Liver (tissue), 9 donors: ENCODE results near the gene DISP3. TPM values are rescaled to one million over a fixed set of nuclear protein-coding genes. Genes with fewer than 3 reads are reported as not detected.

Source experiments
- DNase-seq: peaks from one replicate; pipeline ENCODE4 v3.0.0-alpha.2; 2017; ENCODE audit warnings: low spot score
- H3K27ac ChIP-seq, 2 donors: one replicate each; pipeline ENCODE4 v1.7.0; 2013; ENCODE audit warnings: inconsistent platforms in 2 of 2, low read length in 2 of 2, control low read depth in 1 of 2, low read depth in 1 of 2, mild to moderate bottlenecking in 1 of 2
- H3K27me3 ChIP-seq, 4 donors: one replicate each; pipeline versions ENCODE4 v1.6.1 to v1.7.0; 2013; ENCODE audit warnings: low read length in 3 of 4, inconsistent platforms in 1 of 4, mild to moderate bottlenecking in 1 of 4, moderate library complexity in 1 of 4; ENCODE audit not compliant: control insufficient read depth in 4 of 4, insufficient read depth in 4 of 4
- H3K36me3 ChIP-seq, 4 donors: one replicate each; pipeline versions ENCODE4 v1.6.1 to v1.7.0; 2013; ENCODE audit warnings: low read length in 3 of 4, mild to moderate bottlenecking in 3 of 4, low read depth in 1 of 4, moderate library complexity in 1 of 4; ENCODE audit not compliant: control insufficient read depth in 4 of 4, insufficient read depth in 3 of 4
- H3K4me1 ChIP-seq, 4 donors: one replicate each; pipeline versions ENCODE4 v1.6.1 to v1.7.0; 2013; ENCODE audit warnings: low read length in 3 of 4, mild to moderate bottlenecking in 3 of 4, moderate library complexity in 1 of 4; ENCODE audit not compliant: control insufficient read depth in 4 of 4, insufficient read depth in 4 of 4
- H3K4me3 ChIP-seq, 3 donors: one replicate each; pipeline versions ENCODE4 v1.6.1 to v1.7.0; 2013; ENCODE audit warnings: low read length in 3 of 3, control low read depth in 1 of 3, low read depth in 1 of 3, mild to moderate bottlenecking in 1 of 3
- H3K9ac ChIP-seq, 2 donors: one replicate each; pipeline ENCODE4 v1.7.0; 2013; ENCODE audit warnings: low read length in 2 of 2, mild to moderate bottlenecking in 2 of 2, moderate library complexity in 2 of 2, control low read depth in 1 of 2, low read depth in 1 of 2
- H3K9me3 ChIP-seq, 4 donors: one replicate each; pipeline versions ENCODE4 v1.6.1 to v1.7.0; 2013; ENCODE audit warnings: low read length in 3 of 4; ENCODE audit not compliant: control insufficient read depth in 4 of 4
- CTCF ChIP-seq: fragments of 150-350 bp; IDR thresholded peaks from 2 replicates; pipeline ENCODE4 v1.5.1; 2017; ENCODE audit warnings: improper control_type of control experiment, low read depth, low read length; ENCODE audit not compliant: missing input control
- EGR1 ChIP-seq, 2 donors: IDR thresholded peaks; 2 replicates each; pipeline ENCODE4 v1.6.1; 2016 to 2018; ENCODE audit warnings: antibody characterized with exemption in 2 of 2, low read depth in 2 of 2
- FOXA1 ChIP-seq: IDR thresholded peaks from 2 replicates; pipeline ENCODE4 v1.6.1; 2016; ENCODE audit warnings: antibody characterized with exemption
- FOXA2 ChIP-seq: IDR thresholded peaks from 2 replicates; pipeline ENCODE4 v1.6.1; 2016; ENCODE audit warnings: antibody characterized with exemption
- GABPA ChIP-seq, 2 donors: IDR thresholded peaks in 1 of 2; conservative IDR thresholded peaks in 1 of 2; 2 replicates each; pipeline ENCODE4 v1.6.1; 2016; ENCODE audit warnings: antibody characterized with exemption in 2 of 2, mild to moderate bottlenecking in 1 of 2, moderate library complexity in 1 of 2
- HNF4A ChIP-seq, 2 donors: conservative IDR thresholded peaks; 2 replicates each; pipeline ENCODE4 v1.6.1; 2016; ENCODE audit warnings: antibody characterized with exemption in 2 of 2, mild to moderate bottlenecking in 2 of 2
- HNF4G ChIP-seq: IDR thresholded peaks from 2 replicates; pipeline ENCODE4 v1.6.1; 2016; ENCODE audit warnings: antibody characterized with exemption
- JUND ChIP-seq, 2 donors: IDR thresholded peaks; 2 replicates each; pipeline ENCODE4 v1.6.1; 2016; ENCODE audit warnings: antibody characterized with exemption in 2 of 2
- NR2F2 ChIP-seq: IDR thresholded peaks from 2 replicates; pipeline ENCODE4 v1.6.1; 2016; ENCODE audit warnings: antibody characterized with exemption
- RAD21 ChIP-seq, 2 donors: IDR thresholded peaks; 2 replicates each; pipeline ENCODE4 v1.6.1; 2016; ENCODE audit warnings: antibody characterized with exemption in 2 of 2, mild to moderate bottlenecking in 2 of 2
- REST ChIP-seq: IDR thresholded peaks from 2 replicates; pipeline ENCODE4 v1.6.1; 2016; ENCODE audit warnings: antibody characterized with exemption, mild to moderate bottlenecking
- SP1 ChIP-seq: IDR thresholded peaks from 2 replicates; pipeline ENCODE4 v1.6.1; 2018; ENCODE audit warnings: antibody characterized with exemption, mild to moderate bottlenecking
- TAF1 ChIP-seq: conservative IDR thresholded peaks from 2 replicates; pipeline ENCODE4 v1.6.1; 2016; ENCODE audit warnings: antibody characterized with exemption, mild to moderate bottlenecking
- YY1 ChIP-seq: IDR thresholded peaks from 2 replicates; pipeline ENCODE4 v1.6.1; 2016; ENCODE audit warnings: antibody characterized with exemption, mild to moderate bottlenecking
- WGBS: extraction: QIAGEN DNeasy Blood & Tissue Kit; methylation state at CpG from one replicate; pipeline ENCODE4 v1.1.7; 2013; 5-methylcytosine and 5-hydroxymethylcytosine counted together
- polyA plus RNA-seq, 2 donors: library from polyadenylated mRNA; stranded (reverse) in 1 of 2; unstranded in 1 of 2; fragments of 200-250 nt in 1 of 2; fragments of >200 nt in 1 of 2; fragmentation: Nextera tagmentation in 1 of 2; extraction: Ambion mirVana in 1 of 2; gene quantifications; one replicate each; pipeline versions ENCODE4 v1.2.1 to v1.2.3, GENCODE V29; 2013 to 2015
- total RNA-seq, 2 donors: library from RNA; depleted of rRNA; stranded (reverse); fragments of >200 nt; gene quantifications; one replicate each; pipeline ENCODE4 v1.2.3, GENCODE V29; 2014
- TF ChIP-seq, protein P1 (sequence below): IDR thresholded peaks from 2 replicates; pipeline ENCODE4 v1.6.1; 2016; ENCODE audit warnings: antibody characterized with exemption
- TF ChIP-seq, protein P2 (sequence below): IDR thresholded peaks from 2 replicates; pipeline ENCODE4 v1.6.1; 2016; ENCODE audit warnings: antibody characterized with exemption
- donor health status: healthy.
- donor health status: healthy.
- donor health status: healthy.
- donor health status: healthy.
- donor health status: healthy.

The DISP3 gene
- total and polyA plus RNA-seq, 4 donors: 0.02 to 0.08 TPM; not detected in 2

DNA sequence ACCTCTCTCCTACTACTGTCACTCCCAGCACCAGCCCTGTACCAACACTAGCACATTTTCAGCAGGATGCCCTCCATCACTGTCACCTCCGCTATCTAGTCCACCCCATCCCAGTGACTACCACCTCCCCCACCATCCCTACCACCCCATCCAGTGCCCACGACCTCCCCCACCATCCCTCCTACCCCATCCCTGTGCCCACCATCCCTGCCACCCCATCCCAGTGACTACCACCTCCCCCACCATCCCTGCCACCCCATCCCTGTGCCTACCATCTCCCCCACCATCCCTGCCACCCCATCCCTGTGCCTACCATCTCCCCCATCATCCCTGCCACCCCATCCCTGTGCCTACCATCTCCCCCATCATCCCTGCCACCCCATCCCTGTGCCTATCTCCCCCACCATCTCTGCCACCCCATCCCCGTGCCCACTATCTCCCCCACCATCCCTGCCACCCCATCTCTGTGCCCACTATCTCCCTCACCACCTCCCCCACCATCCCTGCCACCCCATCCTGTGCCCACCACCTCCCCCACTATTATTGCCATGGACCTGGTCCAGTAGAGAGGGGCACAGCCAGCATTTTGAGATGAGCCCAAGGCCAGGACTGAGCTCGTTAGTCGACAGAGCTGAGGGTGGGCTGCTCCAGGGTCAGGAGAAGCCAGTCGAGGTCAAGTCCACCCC is 45.7 kb downstream of the DISP3 start:
- H3K9me3 ChIP-seq: no peaks in the 10 kb centered on the region
- WGBS: 71% methylated on average over 6 of the region's 6 CpGs
- no peak overlapping the region for H3K9ac ChIP-seq
- H3K27me3 ChIP-seq: no peaks in the 10 kb centered on the region
- DNase-seq: no peak
- no peaks in the 10 kb centered on the region for H3K4me1 ChIP-seq
- no peak overlapping the region for H3K27ac ChIP-seq
- no peak overlapping the region for H3K4me3 ChIP-seq
- no peaks in the 10 kb centered on the region for H3K36me3 ChIP-seq
- TF ChIP-seq GABPA (IDR thresholded peaks at IDR 0.05 in 1 of 2, conservative IDR thresholded peaks at IDR 0.05 in 1 of 2): no peak

- 85% methylated on average over 8 of the region's 8 CpGs for WGBS
- Histone ChIP-seq H3K27ac (no peak overlapping the region), H3K9ac (no peak overlapping the region), H3K9me3 (no peaks in the 10 kb centered on the region), H3K4me3 (no peak overlapping the region), H3K27me3 (no peaks in the 10 kb centered on the region), H3K36me3 (no peaks in the 10 kb centered on the region), H3K4me1 (no peaks in the 10 kb centered on the region)
- DNase-seq: no peak
- TF ChIP-seq, protein P1, sequence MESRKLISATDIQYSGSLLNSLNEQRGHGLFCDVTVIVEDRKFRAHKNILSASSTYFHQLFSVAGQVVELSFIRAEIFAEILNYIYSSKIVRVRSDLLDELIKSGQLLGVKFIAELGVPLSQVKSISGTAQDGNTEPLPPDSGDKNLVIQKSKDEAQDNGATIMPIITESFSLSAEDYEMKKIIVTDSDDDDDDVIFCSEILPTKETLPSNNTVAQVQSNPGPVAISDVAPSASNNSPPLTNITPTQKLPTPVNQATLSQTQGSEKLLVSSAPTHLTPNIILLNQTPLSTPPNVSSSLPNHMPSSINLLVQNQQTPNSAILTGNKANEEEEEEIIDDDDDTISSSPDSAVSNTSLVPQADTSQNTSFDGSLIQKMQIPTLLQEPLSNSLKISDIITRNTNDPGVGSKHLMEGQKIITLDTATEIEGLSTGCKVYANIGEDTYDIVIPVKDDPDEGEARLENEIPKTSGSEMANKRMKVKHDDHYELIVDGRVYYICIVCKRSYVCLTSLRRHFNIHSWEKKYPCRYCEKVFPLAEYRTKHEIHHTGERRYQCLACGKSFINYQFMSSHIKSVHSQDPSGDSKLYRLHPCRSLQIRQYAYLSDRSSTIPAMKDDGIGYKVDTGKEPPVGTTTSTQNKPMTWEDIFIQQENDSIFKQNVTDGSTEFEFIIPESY: no peak
- TF ChIP-seq YY1: no peak
- no peak for TF ChIP-seq CTCF
- no peak for TF ChIP-seq FOXA1
- no peak for TF ChIP-seq RAD21 (IDR thresholded peaks at IDR 0.05)
- no peak for TF ChIP-seq NR2F2
- no peak for TF ChIP-seq TAF1
- TF ChIP-seq HNF4A (conservative IDR thresholded peaks at IDR 0.05): no peak
- no peak for TF ChIP-seq FOXA2
- no peak for TF ChIP-seq GABPA (IDR thresholded peaks at IDR 0.05 in 1 of 2, conservative IDR thresholded peaks at IDR 0.05 in 1 of 2)
- no peak for TF ChIP-seq SP1
- TF ChIP-seq EGR1 (IDR thresholded peaks at IDR 0.05; ENCODE audit: low read depth in 2 of 2): no peak
- TF ChIP-seq, protein P2, sequence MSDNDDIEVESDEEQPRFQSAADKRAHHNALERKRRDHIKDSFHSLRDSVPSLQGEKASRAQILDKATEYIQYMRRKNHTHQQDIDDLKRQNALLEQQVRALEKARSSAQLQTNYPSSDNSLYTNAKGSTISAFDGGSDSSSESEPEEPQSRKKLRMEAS: no peak
- TF ChIP-seq HNF4G: no peak
- no peak for TF ChIP-seq JUND (IDR thresholded peaks at IDR 0.05)
Observed at GRCh38 chr1:11525151-11525505, 46.2 kb downstream of the DISP3 start.

GRCh38 chr1:11525516-11525915 is 46.6 kb downstream of the DISP3 start:
- DNase-seq: no peak
- TF ChIP-seq, protein P2: no peak
- TF ChIP-seq NR2F2 (no peak), CTCF (no peak), JUND (IDR thresholded peaks at IDR 0.05) (no peak), HNF4A (conservative IDR thresholded peaks at IDR 0.05) (no peak), REST (no peak), TAF1 (no peak), EGR1 (IDR thresholded peaks at IDR 0.05; ENCODE audit: low read depth in 2 of 2) (no peak), FOXA1 (no peak), RAD21 (IDR thresholded peaks at IDR 0.05) (no peak), YY1 (no peak), FOXA2 (no peak)

More at GRCh38 chr1:11525516-11525915, 46.6 kb downstream of the DISP3 start:
- no peaks in the 10 kb centered on the region for H3K9me3 ChIP-seq
- no peak overlapping the region for H3K4me3 ChIP-seq
- no peak overlapping the region for H3K27ac ChIP-seq
- WGBS: 83% methylated on average over 7 of the region's 7 CpGs
- no peaks in the 10 kb centered on the region for H3K4me1 ChIP-seq
- H3K36me3 ChIP-seq: no peaks in the 10 kb centered on the region
- H3K9ac ChIP-seq: no peak overlapping the region
- H3K27me3 ChIP-seq: no peaks in the 10 kb centered on the region
